Stimulated activated CD8-positive, alpha-beta memory T cell treated with anti-CD3 and anti-CD28 coated beads, Interleukin-15, amount 100 ng/mL, for 48 hours (primary cell): ENCODE measurements around the gene NEURL3.

Experiments used
- DNase-seq, 2 donors: peaks; one replicate each; pipeline ENCODE4 v3.0.0-alpha.2; 2020; ENCODE audit warnings: low read depth in 2 of 2

Gene NEURL3

GRCh38 chr2:96527286-96528005, 22.3 kb upstream of the NEURL3 start:
- peak; percentile 66 to 71 for DNase-seq

- no peak for DNase-seq
Observed at GRCh38 chr2:96526615-96527285, 21.6 kb upstream of the NEURL3 start.

GRCh38 chr2:96526101-96526591, 21.0 kb upstream of the NEURL3 start:
- no peak for DNase-seq

- DNase-seq: no peak
Observed at GRCh38 chr2:96525211-96525507, 20.0 kb upstream of the NEURL3 start.

GRCh38 chr2:96524482-96525210, 19.5 kb upstream of the NEURL3 start:
- no peak for DNase-seq

- DNase-seq: no peak
Observed at GRCh38 chr2:96523659-96524481, 18.7 kb upstream of the NEURL3 start.

- DNase-seq: no peak
Observed at GRCh38 chr2:96522304-96523203, 17.4 kb upstream of the NEURL3 start.

GRCh38 chr2:96521219-96521618, 16.1 kb upstream of the NEURL3 start:
- DNase-seq: no peak

- no peak for DNase-seq
Observed at GRCh38 chr2:96520697-96521096, 15.5 kb upstream of the NEURL3 start.

- no peak for DNase-seq
Observed at GRCh38 chr2:96520231-96520630, 15.1 kb upstream of the NEURL3 start.

GRCh38 chr2:96517079-96517478, 11.9 kb upstream of the NEURL3 start:
- no peak for DNase-seq

GRCh38 chr2:96514521-96514920, 9.4 kb upstream of the NEURL3 start:
- no peak for DNase-seq

- no peak for DNase-seq
Observed at GRCh38 chr2:96512341-96512740, 7.2 kb upstream of the NEURL3 start.

- no peak for DNase-seq
Observed at GRCh38 chr2:96511851-96512250, 6.7 kb upstream of the NEURL3 start.

- no peak for DNase-seq
Observed at GRCh38 chr2:96510931-96511595, 5.9 kb upstream of the NEURL3 start.

- DNase-seq: no peak
Observed at GRCh38 chr2:96509847-96510230, 4.7 kb upstream of the NEURL3 start.

GRCh38 chr2:96509114-96509846, 4.1 kb upstream of the NEURL3 start:
- peak; percentile 56 to 63 for DNase-seq

- DNase-seq: no peak
Observed at GRCh38 chr2:96508521-96509113, 3.5 kb upstream of the NEURL3 start.

GRCh38 chr2:96507957-96508520, 2.9 kb upstream of the NEURL3 start:
- DNase-seq: peak; percentile 76 to 81
